ENCODE results near the gene CDK13.

DNA sequence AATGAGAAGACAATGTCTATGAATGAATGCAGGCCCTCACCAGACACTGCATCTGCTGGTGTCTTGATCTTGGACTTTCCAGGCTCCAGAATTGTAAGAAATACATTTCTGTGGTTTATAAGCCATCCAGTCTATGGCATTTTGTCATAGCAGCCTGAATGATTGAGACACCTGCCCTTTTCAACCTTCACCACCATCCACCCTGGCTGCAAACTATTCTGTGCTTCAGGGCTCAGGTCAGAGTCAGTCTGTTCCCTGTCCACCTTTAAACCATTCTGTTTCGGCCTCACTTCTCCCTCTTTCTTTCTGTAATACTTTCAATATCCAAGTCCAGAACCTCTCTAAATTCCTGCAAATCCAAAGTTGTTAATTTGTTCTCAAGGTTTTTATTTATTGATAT lies 15.9 kb upstream of the CDK13 start:
- TF ChIP-seq, protein P1, sequence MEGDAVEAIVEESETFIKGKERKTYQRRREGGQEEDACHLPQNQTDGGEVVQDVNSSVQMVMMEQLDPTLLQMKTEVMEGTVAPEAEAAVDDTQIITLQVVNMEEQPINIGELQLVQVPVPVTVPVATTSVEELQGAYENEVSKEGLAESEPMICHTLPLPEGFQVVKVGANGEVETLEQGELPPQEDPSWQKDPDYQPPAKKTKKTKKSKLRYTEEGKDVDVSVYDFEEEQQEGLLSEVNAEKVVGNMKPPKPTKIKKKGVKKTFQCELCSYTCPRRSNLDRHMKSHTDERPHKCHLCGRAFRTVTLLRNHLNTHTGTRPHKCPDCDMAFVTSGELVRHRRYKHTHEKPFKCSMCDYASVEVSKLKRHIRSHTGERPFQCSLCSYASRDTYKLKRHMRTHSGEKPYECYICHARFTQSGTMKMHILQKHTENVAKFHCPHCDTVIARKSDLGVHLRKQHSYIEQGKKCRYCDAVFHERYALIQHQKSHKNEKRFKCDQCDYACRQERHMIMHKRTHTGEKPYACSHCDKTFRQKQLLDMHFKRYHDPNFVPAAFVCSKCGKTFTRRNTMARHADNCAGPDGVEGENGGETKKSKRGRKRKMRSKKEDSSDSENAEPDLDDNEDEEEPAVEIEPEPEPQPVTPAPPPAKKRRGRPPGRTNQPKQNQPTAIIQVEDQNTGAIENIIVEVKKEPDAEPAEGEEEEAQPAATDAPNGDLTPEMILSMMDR (tag by site-specific recombination; IDR thresholded peaks at IDR 0.05): no peak
- TF ChIP-seq ZNF274 (IDR thresholded peaks at IDR 0.05; ENCODE audit: low read length) (no peak), ZNF274 (tag by site-specific recombination; IDR thresholded peaks at IDR 0.05; ENCODE audit: borderline replicate concordance) (no peak), ZNF548 (tag by site-specific recombination; IDR thresholded peaks at IDR 0.05) (no peak), OSR2 (tag by site-specific recombination; IDR thresholded peaks at IDR 0.05) (no peak), ZNF768 (tag by site-specific recombination; IDR thresholded peaks at IDR 0.05) (no peak), ZNF157 (tag by site-specific recombination; IDR thresholded peaks at IDR 0.05) (no peak)
